Ascending aorta (tissue), 2 donors: ENCODE results near the gene EIF2S1. TPM values are rescaled to one million over a fixed set of nuclear protein-coding genes. Genes with fewer than 3 reads are reported as not detected.

Experiments
- DNase-seq, 2 donors: peaks; one replicate each; pipeline ENCODE4 v3.0.0-alpha.2; 2019; ENCODE audit warnings: low spot score in 2 of 2
- H3K27ac ChIP-seq, 2 donors: fragments of 200-600 bp; sonication (generic); one replicate each; pipeline ENCODE4 v1.5.1; 2016 to 2017; ENCODE audit warnings: mild to moderate bottlenecking in 1 of 2
- H3K27me3 ChIP-seq: fragments of 200-600 bp; sonication (generic); one replicate; pipeline ENCODE4 v1.5.1; 2017
- H3K36me3 ChIP-seq, 2 donors: fragments of 200-600 bp; sonication (generic); one replicate each; pipeline ENCODE4 v1.5.1; 2016
- H3K4me1 ChIP-seq, 2 donors: fragments of 200-600 bp; sonication (generic); one replicate each; pipeline ENCODE4 v1.5.1; 2016 to 2017; ENCODE audit warnings: mild to moderate bottlenecking in 1 of 2
- H3K4me3 ChIP-seq, 2 donors: fragments of 200-600 bp; sonication (generic); one replicate each; pipeline ENCODE4 v1.5.1; 2016 to 2017; ENCODE audit warnings: mild to moderate bottlenecking in 1 of 2
- H3K9me3 ChIP-seq, 2 donors: fragments of 200-600 bp; sonication (generic); one replicate each; pipeline ENCODE4 v1.5.1; 2016
- intact Hi-C: fragments of 100-400 bp; cut with DNase I; formaldehyde crosslinking; loops from one replicate; pipeline ENCODE4 v1.15.1; 2023
- total RNA-seq: library from RNA; depleted of rRNA; stranded (reverse); fragments of >200 nt; gene quantifications from one replicate; pipeline ENCODE4 v1.1.0, GENCODE V29; 2016
- TF ChIP-seq, protein P1 (sequence below), 3 experiments: fragments of 200-600 bp in 2 of 3; fragments of 450-650 bp in 1 of 3; sonication (generic) in 2 of 3; IDR thresholded peaks; one replicate each; pipeline ENCODE4 v1.5.1; 2016 to 2019; ENCODE audit warnings: antibody characterized with exemption in 3 of 3, mild to moderate bottlenecking in 1 of 3, moderate library complexity in 1 of 3

EIF2S1 gene
- total RNA-seq, 1 donor from 2014 or later = 55.1 TPM

DNA sequence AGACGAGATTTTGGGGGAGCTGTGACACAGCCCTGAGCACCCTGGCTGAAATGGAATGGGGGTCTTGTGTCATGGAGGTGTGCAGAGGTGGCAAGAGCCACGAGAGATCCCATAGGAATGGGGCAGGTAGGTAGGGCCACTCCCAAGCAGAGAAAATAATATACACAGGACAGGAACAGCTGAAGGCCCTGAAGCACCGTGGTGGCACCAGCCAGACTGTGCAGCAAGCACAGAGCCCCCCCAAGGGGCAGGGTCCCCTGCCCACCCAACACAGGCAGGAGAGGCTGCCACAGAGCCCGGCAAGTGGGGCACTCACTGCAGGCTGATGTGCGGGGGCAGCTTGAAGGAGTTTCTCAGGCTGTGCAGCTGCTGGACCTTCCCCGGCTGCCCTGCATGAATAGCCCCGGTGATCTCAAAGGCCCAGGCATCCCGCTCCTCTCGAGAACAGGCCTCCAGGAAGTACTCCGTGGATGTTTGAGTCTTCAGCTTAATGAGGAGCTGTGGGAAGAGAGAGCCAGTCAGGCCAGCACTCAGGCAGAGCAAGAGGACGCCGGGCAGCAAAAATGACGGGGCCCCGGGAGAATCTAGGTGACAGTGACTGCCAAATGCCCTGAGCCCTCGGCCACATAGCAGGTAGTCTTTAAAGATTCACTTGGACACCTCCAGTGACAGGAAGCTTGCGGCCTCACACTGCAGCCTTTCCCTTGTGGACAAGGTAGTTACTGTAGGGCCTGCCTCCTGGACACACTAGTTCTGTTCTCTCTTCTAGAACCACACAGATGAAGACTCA lies 35.2 kb downstream of the EIF2S1 start:
- TF ChIP-seq, protein P1, sequence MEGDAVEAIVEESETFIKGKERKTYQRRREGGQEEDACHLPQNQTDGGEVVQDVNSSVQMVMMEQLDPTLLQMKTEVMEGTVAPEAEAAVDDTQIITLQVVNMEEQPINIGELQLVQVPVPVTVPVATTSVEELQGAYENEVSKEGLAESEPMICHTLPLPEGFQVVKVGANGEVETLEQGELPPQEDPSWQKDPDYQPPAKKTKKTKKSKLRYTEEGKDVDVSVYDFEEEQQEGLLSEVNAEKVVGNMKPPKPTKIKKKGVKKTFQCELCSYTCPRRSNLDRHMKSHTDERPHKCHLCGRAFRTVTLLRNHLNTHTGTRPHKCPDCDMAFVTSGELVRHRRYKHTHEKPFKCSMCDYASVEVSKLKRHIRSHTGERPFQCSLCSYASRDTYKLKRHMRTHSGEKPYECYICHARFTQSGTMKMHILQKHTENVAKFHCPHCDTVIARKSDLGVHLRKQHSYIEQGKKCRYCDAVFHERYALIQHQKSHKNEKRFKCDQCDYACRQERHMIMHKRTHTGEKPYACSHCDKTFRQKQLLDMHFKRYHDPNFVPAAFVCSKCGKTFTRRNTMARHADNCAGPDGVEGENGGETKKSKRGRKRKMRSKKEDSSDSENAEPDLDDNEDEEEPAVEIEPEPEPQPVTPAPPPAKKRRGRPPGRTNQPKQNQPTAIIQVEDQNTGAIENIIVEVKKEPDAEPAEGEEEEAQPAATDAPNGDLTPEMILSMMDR (IDR thresholded peaks at IDR 0.05) = no peak
- intact Hi-C loops = no loop called here
- no peak overlapping the region for H3K27ac ChIP-seq

DNA sequence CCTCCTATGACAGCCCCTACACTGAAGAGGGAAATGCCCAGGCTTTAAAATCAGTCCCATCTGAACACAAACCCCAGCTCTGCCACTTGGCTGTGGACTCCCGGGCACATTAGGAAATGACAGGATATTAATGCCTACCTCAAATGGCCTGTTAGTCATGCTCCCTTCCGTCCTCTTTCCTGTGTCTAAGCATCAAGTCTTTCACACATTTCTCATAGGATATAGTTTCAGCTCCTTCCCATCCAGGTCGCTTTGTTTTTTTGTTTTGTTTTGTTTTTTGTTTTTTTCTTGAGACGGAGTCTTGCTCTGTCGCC lies 35.7 kb downstream of the EIF2S1 start:
- no peak for DNase-seq
- TF ChIP-seq, protein P1 (IDR thresholded peaks at IDR 0.05) = no peak
- Histone ChIP-seq H3K27ac (no peak overlapping the region), H3K9me3 (no peaks in the 10 kb centered on the region), H3K27me3 (no peaks in the 10 kb centered on the region), H3K36me3 (no peaks in the 10 kb centered on the region), H3K4me3 (no peak overlapping the region), H3K4me1 (no peaks in the 10 kb centered on the region)
- intact Hi-C loops = no loop called here

More for the DNA sequence above, 35.2 kb downstream of the EIF2S1 start:
- no peaks in the 10 kb centered on the region for H3K27me3 ChIP-seq
- no peaks in the 10 kb centered on the region for H3K4me1 ChIP-seq
- DNase-seq = no peak
- no peaks in the 10 kb centered on the region for H3K36me3 ChIP-seq
- no peaks in the 10 kb centered on the region for H3K9me3 ChIP-seq
- H3K4me3 ChIP-seq = no peak overlapping the region

DNA sequence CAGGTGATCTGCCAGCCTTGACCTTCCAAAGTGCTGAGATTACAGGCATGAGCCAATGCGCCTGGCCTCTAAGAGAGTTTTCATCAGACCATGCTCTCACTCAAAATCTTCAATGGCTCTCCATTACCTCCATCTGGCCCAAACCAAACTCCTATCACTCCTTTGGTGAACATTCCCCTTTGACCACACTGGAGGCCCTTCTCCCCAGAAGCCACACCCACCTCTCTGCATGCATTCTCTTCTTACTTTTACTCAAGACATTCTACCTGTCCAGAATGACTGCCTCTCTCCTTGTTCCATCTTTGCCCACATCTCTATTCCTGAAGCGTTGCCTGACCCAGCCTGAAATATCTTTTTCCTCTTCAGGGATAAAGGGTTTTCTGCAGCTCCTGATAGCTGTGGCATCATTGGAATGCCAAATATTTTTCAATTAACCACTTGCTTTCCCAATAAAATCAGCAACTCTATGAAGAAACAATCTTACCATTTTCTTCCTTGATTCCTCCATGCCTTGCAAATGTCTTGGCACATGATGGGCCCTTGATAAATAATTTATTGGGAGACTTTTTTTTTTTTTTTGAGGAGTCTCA lies 36.3 kb downstream of the EIF2S1 start:
- TF ChIP-seq, protein P1 (IDR thresholded peaks at IDR 0.05) = no peak
- intact Hi-C loops = no loop called here
- Histone ChIP-seq H3K27ac (no peak overlapping the region), H3K27me3 (no peaks in the 10 kb centered on the region), H3K4me1 (no peaks in the 10 kb centered on the region), H3K9me3 (no peaks in the 10 kb centered on the region), H3K36me3 (no peaks in the 10 kb centered on the region), H3K4me3 (no peak overlapping the region)
- DNase-seq = no peak

DNA sequence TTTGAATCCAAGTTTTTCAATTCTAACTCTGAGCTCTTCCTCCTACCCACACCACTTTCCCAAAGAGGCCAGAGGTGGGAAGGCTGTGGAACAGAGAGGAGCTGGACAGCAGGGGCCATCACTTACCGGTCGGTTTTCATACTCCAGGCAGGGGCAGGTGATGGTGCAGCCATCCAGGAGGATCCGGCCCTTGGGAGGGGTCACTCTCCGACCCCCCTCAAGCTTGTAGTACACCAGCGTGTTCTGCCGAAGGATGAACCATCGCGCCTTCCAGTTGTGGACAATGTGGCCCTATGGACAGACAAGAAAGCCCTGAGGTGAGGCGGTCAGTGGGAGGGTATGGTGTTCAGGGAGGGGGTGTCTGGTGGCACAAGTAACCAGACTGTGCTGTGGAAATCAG lies 37.4 kb downstream of the EIF2S1 start:
- TF ChIP-seq, protein P1 (IDR thresholded peaks at IDR 0.05) = no peak
- H3K27ac ChIP-seq = no peak overlapping the region
- intact Hi-C loops = no loop called here
- DNase-seq = no peak
- H3K36me3 ChIP-seq = no peaks in the 10 kb centered on the region
- H3K4me1 ChIP-seq = no peaks in the 10 kb centered on the region
- H3K9me3 ChIP-seq = no peaks in the 10 kb centered on the region
- no peak overlapping the region for H3K4me3 ChIP-seq
- no peaks in the 10 kb centered on the region for H3K27me3 ChIP-seq

DNA sequence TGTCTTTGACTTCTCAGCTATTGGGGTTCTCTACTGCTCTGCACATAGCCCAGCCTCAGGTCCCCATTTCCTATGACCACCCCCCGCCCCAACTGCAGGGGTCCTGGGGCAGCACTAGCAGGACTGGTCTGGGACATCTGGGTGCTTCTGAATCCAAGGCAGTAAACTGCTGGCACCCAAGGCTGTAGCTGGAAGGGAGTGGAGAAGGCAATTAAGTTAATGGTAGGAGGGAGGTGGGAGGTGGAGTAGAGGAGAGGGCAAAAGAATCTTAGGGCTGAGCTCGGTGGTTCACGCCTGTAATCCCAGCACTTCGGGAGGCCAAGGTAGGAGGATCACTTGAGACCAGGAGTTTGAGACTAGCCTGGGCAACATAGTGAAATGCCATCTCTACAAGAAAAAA lies 40.3 kb downstream of the EIF2S1 start:
- H3K4me3 ChIP-seq = no peak overlapping the region
- H3K9me3 ChIP-seq = no peaks in the 10 kb centered on the region
- H3K27me3 ChIP-seq = no peaks in the 10 kb centered on the region
- no peak overlapping the region for H3K27ac ChIP-seq
- no peaks in the 10 kb centered on the region for H3K36me3 ChIP-seq
- intact Hi-C loops = no loop called here
- no peaks in the 10 kb centered on the region for H3K4me1 ChIP-seq
- TF ChIP-seq, protein P1 (IDR thresholded peaks at IDR 0.05) = no peak
- peak in 1 of 2 donors; percentile 38 for DNase-seq
